GM12892 (cell line): Measurements from ENCODE around the gene SLC4A8.

Experiments used
- POLR2A ChIP-seq: IDR thresholded peaks from 2 replicates; pipeline ENCODE4 v1.6.1; 2011; ENCODE audit warnings: low read depth, low read length, control low read depth
- POLR2AphosphoS5 ChIP-seq: IDR thresholded peaks from 2 replicates; pipeline ENCODE4 v1.6.1; 2011; ENCODE audit warnings: low read depth, low read length, control low read depth
- TAF1 ChIP-seq: IDR thresholded peaks from 2 replicates; pipeline ENCODE4 v1.6.1; 2011; ENCODE audit warnings: low read depth, mild to moderate bottlenecking, control low read depth, low read length, borderline replicate concordance

DNA sequence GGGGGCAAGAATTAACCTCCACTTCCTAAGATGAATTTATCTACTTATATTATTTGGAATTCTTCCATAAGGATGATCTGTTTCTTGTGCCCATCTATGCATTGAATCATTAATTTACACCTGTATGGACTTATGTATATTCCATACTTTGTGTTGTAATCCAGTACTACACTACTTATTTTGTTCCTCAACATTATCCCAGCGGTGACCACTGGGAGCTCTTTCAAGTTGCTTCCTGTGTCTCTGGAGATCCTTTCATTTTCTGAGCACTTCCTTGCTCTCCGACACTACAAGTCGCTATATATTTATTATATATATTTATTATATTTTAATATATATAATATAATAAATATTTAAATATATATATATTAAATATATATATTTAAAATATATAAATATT lies 111.5 kb downstream of the SLC4A8 start:
- TF ChIP-seq TAF1 (no peak), POLR2AphosphoS5 (no peak), POLR2A (no peak)
